H1 (cell line): ENCODE data around the gene RAD50. TPM values are rescaled to one million over a fixed set of nuclear protein-coding genes. Genes with fewer than 3 reads are reported as not detected.

Experiments
- CHD7 ChIP-seq: fragments of 300-600 bp; sonication (generic); IDR thresholded peaks from 2 replicates; pipeline ENCODE4 v1.7.1; 2012; ENCODE audit warnings: low read length, moderate library complexity, mild to moderate bottlenecking, inconsistent platforms; ENCODE audit not compliant: insufficient replicate concordance
- JUND ChIP-seq: IDR thresholded peaks from 2 replicates; pipeline ENCODE4 v1.6.1; 2011; ENCODE audit warnings: mild to moderate bottlenecking, improper control_type of control experiment, low read length
- RNF2 ChIP-seq: fragments of 200-900, 300-1000 bp; sonication (generic); IDR thresholded peaks from 2 replicates; pipeline ENCODE4 v1.7.1; 2016; ENCODE audit warnings: borderline replicate concordance, low read depth, mild to moderate bottlenecking, antibody characterized with exemption, low read length; ENCODE audit not compliant: poor library complexity, severe bottlenecking; ENCODE audit errors: missing control alignments
- SAP30 ChIP-seq: fragments of 300-600 bp; sonication (generic); IDR thresholded peaks from 2 replicates; pipeline ENCODE4 v1.7.1; 2012; ENCODE audit warnings: low read length, moderate library complexity, mild to moderate bottlenecking, inconsistent platforms; ENCODE audit not compliant: insufficient read depth, insufficient replicate concordance
- SRF ChIP-seq: IDR thresholded peaks from 2 replicates; pipeline ENCODE4 v1.6.1; 2011; ENCODE audit warnings: mild to moderate bottlenecking, low read depth, low read length, moderate library complexity
- polyA plus RNA-seq, 7 experiments: library from polyadenylated mRNA; depleted of rRNA in 3 of 7; stranded (reverse) in 5 of 7; unstranded in 2 of 7; fragments of >200 nt in 5 of 7; fragments of 200-250 nt in 2 of 7; gene quantifications; 1 replicate in 5 of 7; 2 replicates in 1 of 7; 4 replicates in 1 of 7; pipeline versions ENCODE4 v1.2.1 to v1.2.3, GENCODE V29; 2011 to 2013; ENCODE audit warnings: missing spikeins in 2 of 7, mixed read lengths in 2 of 7
- total RNA-seq: library from RNA; stranded (reverse); fragmentation: NEBNext Ultra II Directional; extraction: Animal tissue kit (Norgen Biotek cat#: 25700); gene quantifications from 2 replicates; pipeline ENCODE4 v1.2.1, GENCODE V29; 2021

RAD50 gene
- total and polyA plus RNA-seq, 2 of the 8 experiments (the other 6 are each of a cell fraction or from before 2014, with no cell fraction given) = 10.1 to 39.4 TPM

GRCh38 chr5:132679717-132680380 is 123.1 kb downstream of the RAD50 start (continued):
- TF ChIP-seq CHD7 = no peak
- TF ChIP-seq RNF2 = no peak
- TF ChIP-seq SRF = no peak
- no peak for TF ChIP-seq SAP30
- TF ChIP-seq JUND = no peak
